DMS153 (cell line): ENCODE measurements around the gene C1orf21.

Experiments
- DNase-seq: peaks from one replicate; lab custom pipeline; 2025; lab: John Stamatoyannopoulos, UW

Gene C1orf21

GRCh38 chr1:184487531-184488193 is 100.8 kb downstream of the C1orf21 start:
- no peak for DNase-seq

GRCh38 chr1:184489908-184490307 is 103.1 kb downstream of the C1orf21 start:
- no peak for DNase-seq

DNA sequence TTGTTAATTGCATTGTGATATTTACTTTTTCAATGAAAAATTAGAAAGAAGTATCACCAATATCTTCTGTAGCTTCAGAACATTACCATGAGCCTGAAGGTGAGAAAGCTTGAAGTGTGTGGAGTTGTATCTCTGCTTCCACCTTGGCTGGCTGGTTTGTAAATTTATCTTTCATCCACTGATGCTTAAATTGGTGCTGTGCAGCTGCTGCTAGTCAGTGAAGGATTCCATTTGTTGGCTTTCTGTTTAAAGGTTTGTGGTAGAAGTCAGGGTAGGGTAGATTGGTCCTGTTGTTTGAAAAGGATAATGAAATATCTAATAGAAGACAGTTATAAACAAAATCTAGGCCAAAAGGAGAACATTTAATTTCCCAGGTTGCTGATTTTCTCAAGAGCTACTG is 105.7 kb downstream of the C1orf21 start:
- no peak for DNase-seq

- DNase-seq: no peak
Measured at GRCh38 chr1:184493987-184494388, 107.2 kb downstream of the C1orf21 start.

DNA sequence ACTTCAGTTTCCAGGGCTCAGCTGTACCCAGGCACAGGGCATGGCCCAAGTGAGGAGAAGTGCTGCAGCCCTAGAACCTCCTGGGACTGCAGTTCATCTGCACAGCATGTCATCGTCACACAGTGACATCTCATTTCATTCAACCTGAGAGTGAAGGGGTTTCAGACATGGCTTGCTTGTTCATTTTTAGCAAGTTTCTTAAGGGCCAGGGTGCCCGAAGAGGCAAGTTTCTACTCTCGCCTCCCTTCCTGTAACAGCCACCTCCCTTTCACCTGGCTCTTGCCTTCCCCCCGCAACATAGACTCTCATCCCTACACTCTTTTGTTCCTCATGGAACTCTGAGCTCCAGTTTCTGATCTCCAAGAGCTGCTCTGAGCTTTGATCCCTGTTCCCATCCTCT is 108.1 kb downstream of the C1orf21 start:
- DNase-seq: no peak

DNA sequence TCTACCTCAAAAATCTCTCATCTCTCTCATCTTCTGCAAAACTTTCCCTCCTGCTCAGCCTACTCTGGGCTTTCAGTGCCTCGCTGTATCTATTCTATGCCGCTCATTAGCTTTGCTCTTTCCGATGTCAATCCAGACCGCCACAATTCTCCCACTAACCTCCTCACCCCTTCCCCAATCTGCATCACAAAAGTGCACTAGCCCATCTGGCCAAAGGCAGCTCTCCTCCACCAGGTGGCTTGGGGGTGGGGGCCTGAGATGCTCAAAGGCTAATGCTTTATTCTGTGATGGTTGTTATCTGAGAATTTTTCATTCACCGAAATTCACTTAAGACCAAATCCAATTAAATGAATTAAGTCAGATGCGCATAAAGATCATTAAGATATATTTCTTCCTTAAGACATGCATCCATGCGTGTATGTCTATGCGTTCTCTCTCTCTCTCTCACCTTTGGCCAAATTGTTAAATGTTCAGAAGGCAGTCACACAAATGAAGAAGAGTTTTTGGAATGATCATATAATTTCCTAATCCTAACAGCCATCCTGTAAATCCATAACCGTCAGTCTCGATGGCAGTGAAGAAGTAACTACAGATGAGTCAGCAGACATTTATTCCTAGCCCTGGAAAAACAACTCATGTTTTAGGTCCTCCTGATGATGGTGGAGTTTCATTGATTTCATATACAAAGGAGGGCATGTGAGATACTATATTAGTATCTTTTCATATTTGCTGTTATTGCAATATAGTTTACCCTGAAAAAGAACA is 111.3 kb downstream of the C1orf21 start:
- no peak for DNase-seq

DNA sequence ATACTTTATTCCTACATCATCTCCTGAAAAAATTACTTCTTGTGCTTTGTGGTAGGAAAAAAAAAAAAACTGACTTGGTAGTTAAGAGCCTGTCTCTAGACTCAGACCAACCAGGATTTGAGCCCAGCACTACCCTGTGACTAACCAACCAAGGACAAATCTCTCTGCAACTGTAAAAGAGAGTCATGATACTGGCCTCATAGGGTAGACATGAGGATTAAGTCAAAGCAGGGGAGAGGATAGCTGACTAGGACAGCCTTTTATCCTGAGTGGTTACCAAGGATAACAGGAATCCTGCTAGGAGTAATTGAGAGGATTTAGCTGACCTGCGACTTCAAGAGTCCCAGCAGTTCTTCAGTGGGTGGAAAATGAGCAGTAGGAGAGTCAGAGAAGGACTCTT is 112.8 kb downstream of the C1orf21 start:
- no peak for DNase-seq

- DNase-seq: peak; percentile 50
Measured at GRCh38 chr1:184502161-184502560, 115.3 kb downstream of the C1orf21 start.

DNA sequence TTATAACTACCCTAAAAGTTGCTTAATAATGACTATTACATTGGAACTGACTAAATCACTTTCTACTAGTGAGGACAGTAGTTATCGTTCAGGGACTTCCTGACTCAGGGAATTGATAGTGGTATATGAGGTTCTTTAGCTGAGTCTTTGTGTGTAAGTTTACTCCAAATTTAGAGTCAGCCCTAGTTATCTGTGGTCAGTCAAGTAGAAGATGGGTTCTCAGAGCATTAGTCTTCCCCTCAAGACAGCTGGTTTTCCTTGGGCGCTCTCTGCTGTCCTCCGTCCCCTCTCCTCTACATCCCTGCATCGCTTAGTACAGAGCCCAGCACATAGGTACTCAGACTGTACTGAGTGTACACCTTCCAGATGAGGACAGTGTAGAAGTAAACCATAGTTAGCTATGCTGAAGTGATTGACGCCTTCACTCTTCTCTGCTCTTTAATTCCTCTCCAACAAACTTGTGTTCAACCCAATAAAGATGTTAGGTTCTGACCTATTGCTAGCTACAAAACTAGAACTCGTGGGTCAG is 116.5 kb downstream of the C1orf21 start:
- no peak for DNase-seq

DNA sequence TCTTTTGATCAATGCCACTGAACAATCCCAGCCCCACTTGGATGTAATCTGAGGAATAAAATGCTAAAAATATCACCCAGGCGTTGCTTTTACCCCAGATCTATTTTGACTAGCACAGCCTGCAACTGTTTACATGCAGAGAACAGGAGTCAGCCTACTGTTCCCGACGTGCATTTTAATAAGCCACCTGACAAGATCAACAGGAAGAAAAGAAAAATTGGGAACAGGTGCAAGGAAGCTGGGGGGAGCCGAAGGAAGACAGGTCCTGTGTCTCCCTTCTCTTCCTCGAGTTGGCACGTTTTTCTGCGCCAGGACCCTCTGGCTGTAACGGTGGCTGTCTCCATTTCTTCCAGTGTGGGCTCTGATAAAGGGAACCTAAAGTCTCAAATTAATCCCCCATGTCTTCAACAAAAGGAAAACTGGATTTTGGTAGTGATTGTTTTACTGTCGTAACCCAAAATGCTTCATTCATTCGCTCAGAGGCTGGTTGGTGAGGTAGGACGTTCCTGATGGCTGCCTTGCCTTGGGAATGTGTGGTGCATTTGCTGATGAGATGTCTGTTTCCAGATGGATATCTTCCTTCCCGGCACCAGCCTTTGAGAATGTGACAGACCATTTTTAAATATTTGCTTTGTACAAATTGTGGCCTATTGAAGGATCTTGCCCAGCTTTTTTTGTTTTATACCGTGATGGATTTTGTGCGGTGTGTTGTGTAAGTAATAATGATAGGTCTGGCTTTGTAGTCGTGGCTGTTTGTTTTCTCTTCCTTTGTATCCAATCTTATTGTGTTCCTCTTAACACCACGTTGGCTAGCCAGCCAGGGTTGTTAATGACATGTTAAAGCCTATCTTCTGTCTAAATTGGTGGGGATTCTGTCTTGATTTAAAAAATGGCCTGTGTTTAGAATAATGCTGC is 117.5 kb downstream of the C1orf21 start:
- DNase-seq: no peak

DNA sequence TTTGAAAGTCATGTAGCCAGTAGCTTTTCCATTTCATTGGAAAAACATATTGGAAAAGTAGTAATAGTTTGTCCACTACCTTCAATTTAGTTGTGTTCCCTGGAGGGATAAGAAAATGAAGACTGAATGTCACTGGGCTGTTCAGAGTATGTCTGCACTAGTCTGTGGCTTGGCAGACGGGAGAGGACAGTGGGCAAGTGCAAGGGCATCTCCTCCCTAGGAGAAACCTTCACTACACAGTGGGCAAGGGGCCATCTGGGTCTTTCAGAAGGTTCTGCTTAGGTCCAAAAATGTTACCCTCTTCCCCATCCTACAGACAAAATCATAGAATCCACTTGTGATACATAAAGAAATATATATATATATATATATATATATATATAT is 118.1 kb downstream of the C1orf21 start:
- DNase-seq: no peak

DNA sequence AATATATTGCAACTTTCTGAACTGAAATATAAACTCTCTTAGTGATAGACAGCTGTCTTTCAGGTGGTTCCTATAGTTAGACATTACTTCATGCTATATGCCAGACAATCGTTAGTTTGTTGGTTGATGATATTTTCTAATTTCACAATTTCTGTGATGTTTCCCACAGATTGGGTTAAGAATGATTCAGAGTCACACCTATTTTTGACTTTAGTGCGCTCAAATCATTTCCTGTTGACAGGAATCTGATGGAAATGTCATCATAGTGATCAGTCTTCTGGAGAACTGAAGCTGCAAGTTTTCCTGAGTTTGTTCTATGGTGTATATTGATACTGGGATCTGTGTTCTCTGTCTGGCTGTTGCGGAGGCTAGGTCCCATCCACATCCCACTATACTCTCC is 119.7 kb downstream of the C1orf21 start:
- DNase-seq: no peak

- no peak for DNase-seq
Measured at GRCh38 chr1:184507165-184507564, 120.3 kb downstream of the C1orf21 start.

- no peak for DNase-seq
Measured at GRCh38 chr1:184507604-184508280, 120.9 kb downstream of the C1orf21 start.

GRCh38 chr1:184509105-184509504 is 122.3 kb downstream of the C1orf21 start:
- no peak for DNase-seq

GRCh38 chr1:184510110-184510509 is 123.3 kb downstream of the C1orf21 start:
- no peak for DNase-seq

DNA sequence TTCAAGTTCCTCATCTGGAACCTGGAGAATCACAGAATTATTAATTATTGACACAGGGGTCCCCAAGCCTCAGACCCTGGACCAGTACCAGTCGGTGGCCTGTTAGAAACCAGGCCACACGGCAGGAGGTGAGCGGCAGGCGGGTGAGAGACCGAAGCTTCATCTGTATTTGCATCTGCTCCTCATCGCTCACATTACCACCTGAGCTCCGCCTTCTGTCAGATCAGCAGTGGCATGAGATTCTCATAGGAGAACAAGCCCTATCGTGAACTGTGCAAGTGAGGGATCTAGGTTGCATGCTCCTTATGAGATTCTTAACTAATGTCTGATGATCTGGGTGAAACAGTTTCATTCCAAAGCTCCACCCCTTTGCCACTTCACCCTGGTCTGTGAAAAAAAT is 125.9 kb downstream of the C1orf21 start:
- no peak for DNase-seq

DNA sequence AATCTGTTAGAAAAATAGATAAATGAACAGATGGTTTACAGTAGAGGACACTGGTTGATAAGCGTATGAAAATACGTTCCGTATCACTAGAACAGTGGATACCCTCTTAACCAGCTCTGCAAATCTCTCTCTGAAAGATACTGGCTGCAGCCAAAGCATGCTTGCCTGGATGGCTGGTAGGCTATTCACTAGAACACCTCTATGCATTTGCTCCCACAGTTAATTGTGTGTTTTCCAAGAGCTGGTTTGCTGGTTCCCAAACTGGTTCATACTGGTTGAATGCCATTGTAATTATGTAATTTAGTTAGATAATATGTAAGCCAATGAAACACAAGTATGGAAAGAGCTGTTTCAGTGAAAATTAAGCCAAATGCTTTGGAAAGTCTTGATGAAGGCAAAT is 126.6 kb downstream of the C1orf21 start:
- DNase-seq: no peak

DNA sequence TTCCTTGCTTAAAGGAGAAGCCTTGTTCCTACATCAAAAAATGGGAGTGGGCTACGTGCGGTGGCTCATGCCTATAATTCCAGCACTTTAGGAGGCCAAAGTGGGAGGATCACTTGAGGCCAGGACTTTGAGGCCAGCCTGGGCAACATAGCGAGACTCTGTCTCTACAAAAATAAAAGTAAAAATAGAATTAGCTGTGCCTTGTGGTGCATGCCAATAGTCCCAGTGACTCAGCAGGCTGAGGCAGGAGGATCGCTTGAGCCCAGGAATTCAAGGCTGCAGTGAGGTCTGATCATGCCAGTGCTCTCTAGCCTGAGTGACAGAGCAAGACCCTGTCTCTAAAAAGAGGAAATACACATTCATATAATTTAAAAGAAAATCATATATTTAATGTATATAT is 127.1 kb downstream of the C1orf21 start:
- DNase-seq: no peak

DNA sequence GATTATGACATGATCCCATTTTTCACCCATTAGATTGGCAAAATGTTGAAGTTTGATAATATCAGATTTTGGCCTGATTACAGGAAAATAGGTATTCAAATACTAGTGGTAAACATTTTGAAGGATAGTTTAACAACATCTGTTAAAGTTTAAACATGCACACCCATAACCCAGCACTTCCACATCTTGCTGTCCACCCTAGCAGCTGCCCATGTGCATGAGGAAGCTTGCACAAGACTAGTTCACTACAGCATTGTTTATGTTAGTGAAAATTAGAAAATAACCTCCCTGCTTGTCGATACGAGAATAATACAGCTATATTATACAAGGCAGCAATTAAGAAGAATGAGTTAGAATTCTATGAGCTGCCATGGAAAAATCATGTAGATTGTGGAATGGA is 127.6 kb downstream of the C1orf21 start:
- no peak for DNase-seq

- DNase-seq: no peak
Measured at GRCh38 chr1:184517130-184517529, 130.3 kb downstream of the C1orf21 start.
